HEK293 (cell line): ENCODE data around the gene MGAT4B.

ENCODE experiments used
- GLI2 ChIP-seq: fragments of 450-650 bp; formaldehyde crosslinking; IDR thresholded peaks from 2 replicates; pipeline ENCODE4; 2017; ENCODE audit warnings: missing biosample characterization, missing genetic modification characterization, low read depth, borderline replicate concordance
- ZNF239 ChIP-seq: fragments of 450-650 bp; formaldehyde crosslinking; IDR thresholded peaks from 2 replicates; pipeline ENCODE4 v1.5.1; 2016; ENCODE audit warnings: missing biosample characterization, missing genetic modification characterization
- TF ChIP-seq, protein P1 (sequence below): fragments of 450-650 bp; formaldehyde crosslinking; IDR thresholded peaks from 2 replicates; pipeline ENCODE4 v1.5.1; 2016; ENCODE audit warnings: missing biosample characterization, missing genetic modification characterization
- TF ChIP-seq, protein P2 (sequence below): fragments of 450-650 bp; formaldehyde crosslinking; IDR thresholded peaks from 2 replicates; pipeline ENCODE4 v1.5.1; 2016; ENCODE audit warnings: missing biosample characterization, missing genetic modification characterization

DNA sequence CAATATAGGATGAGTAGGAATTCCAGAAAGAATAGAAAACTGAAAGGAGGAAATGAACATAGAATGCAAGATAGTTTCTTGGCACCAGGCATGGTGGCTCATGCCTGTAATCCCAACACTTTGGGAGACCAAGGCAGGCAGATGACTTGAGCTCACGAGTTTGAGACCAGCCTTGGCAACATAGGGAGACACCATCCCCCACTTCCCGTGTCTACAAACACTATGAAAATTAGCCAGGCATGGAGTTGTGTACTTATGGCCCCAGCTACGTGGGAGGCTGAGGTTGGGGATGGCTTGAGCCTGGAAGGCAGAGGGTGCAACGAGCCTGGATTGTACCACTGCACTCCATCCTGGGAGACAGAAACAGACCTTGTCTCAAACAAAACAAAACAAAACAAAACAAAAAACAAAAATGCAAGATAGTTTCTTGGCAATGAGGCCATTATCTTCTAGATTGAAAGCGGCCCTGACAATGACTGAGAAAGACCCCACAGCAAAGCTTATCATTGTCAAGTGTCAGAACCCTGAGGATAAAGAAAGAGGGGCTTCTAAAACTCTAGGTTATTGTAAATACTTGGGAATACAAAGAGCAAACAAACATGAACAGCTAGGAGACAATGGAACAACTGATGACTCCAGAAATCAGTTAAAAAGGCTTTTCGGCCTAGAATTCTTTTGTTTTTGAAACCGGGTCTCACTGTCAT lies 23.2 kb upstream of the MGAT4B start:
- TF ChIP-seq, protein P1, sequence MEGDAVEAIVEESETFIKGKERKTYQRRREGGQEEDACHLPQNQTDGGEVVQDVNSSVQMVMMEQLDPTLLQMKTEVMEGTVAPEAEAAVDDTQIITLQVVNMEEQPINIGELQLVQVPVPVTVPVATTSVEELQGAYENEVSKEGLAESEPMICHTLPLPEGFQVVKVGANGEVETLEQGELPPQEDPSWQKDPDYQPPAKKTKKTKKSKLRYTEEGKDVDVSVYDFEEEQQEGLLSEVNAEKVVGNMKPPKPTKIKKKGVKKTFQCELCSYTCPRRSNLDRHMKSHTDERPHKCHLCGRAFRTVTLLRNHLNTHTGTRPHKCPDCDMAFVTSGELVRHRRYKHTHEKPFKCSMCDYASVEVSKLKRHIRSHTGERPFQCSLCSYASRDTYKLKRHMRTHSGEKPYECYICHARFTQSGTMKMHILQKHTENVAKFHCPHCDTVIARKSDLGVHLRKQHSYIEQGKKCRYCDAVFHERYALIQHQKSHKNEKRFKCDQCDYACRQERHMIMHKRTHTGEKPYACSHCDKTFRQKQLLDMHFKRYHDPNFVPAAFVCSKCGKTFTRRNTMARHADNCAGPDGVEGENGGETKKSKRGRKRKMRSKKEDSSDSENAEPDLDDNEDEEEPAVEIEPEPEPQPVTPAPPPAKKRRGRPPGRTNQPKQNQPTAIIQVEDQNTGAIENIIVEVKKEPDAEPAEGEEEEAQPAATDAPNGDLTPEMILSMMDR (tag by site-specific recombination): no peak
- no peak for TF ChIP-seq GLI2 (tag by site-specific recombination)
- TF ChIP-seq, protein P2, sequence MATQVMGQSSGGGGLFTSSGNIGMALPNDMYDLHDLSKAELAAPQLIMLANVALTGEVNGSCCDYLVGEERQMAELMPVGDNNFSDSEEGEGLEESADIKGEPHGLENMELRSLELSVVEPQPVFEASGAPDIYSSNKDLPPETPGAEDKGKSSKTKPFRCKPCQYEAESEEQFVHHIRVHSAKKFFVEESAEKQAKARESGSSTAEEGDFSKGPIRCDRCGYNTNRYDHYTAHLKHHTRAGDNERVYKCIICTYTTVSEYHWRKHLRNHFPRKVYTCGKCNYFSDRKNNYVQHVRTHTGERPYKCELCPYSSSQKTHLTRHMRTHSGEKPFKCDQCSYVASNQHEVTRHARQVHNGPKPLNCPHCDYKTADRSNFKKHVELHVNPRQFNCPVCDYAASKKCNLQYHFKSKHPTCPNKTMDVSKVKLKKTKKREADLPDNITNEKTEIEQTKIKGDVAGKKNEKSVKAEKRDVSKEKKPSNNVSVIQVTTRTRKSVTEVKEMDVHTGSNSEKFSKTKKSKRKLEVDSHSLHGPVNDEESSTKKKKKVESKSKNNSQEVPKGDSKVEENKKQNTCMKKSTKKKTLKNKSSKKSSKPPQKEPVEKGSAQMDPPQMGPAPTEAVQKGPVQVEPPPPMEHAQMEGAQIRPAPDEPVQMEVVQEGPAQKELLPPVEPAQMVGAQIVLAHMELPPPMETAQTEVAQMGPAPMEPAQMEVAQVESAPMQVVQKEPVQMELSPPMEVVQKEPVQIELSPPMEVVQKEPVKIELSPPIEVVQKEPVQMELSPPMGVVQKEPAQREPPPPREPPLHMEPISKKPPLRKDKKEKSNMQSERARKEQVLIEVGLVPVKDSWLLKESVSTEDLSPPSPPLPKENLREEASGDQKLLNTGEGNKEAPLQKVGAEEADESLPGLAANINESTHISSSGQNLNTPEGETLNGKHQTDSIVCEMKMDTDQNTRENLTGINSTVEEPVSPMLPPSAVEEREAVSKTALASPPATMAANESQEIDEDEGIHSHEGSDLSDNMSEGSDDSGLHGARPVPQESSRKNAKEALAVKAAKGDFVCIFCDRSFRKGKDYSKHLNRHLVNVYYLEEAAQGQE (tag by site-specific recombination): no peak
- TF ChIP-seq ZNF239: no peak
